Activated naive CD4-positive, alpha-beta T cell treated with Interleukin-2 at 50 U/mL for 16 hours (primary cell): ENCODE results near the gene GGT5.

ENCODE experiments used
- DNase-seq: peaks from one replicate; pipeline ENCODE4 v3.0.0-alpha.2; 2020

Gene GGT5

DNA sequence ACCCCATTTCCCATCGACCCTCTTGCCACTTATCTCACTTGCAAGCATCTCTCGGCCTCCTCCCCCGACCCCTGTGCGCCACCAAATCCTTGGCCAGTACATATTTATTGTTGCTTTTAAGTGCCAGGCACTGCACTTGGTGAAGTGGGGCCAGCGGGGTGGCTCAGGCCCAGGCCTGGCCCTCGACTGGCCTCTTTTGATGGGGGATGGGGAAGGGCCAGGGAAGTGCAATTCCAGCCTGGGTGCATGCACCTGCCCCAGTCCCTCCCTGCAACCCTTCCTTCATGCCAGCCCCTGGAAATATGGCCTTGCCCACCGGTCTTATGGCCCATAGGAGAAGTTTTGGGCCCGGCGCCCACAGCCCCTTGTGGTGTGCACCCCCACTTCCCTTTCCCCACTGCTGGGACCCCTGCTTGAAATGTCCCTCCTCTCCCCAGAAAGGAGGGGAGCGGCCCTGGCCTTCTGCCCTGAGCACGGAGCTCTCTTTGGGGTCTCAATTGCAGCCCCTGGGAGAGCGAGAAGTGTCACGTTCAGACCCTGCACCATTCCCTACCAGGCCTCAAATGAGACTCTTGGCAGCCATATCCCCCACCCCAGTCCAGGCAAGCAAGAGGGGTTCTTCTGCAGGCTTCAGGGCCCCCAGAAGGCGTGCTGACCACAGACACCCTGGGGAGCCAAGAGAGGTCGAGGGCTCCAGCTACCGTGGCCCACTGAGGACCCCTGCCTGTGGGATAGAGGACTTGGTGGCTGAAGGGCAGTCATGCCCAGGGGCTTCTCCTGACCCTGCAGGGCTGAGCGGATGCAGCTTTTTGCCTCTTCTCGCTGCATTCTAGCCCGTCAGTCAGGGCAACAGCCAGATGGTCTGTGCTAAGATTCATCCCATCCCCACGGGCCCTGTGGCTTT is 62.6 kb downstream of the GGT5 start:
- no peak for DNase-seq

DNA sequence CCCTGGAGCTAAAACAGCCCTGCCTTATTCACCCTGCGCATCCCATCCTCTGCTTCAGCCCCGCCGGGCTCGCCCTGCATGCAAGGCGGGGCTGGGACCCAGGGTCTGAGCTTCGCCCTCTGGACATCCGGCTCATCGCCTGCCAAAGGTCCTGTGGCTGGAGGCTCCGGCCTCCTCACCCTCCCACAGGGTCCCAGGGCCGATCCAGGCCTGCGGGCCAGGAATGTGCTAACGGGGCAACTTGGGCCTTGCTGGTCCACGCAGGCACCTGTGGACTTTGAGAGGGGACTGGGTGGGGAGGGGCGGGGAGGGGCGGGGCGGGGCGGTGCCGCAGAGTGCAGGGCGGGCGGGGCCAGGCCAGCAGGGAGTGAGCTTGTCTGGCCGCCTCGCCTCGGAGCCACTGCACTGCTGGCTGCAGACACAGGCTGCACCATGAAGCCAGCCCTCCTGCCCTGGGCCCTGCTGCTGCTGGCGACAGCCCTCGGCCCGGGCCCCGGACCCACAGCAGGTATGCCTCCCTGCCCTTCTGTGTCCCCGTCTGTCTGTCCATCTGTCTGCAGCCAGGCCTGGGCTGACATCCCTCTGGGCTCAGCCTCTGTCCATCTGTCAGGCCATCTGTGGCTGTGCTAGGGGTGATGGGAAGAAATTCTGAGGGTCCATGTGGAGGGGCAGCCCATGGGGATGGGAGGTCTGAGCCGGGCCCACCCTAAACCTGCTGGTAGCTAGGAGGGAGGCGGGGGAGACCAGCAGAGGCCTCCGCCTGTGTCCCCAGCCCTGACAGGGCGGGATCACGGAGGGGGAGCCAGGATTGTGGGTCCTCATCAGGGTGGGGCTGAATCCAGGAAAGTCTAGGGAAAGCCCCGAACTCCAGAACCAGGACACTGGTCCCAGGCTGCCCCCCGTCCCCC is 63.5 kb downstream of the GGT5 start, which contains the start of gene SUSD2:
Gene SUSD2 (plus strand): TSS at position 400 of the 908 bp plus-strand sequence. CDS start 33 bp downstream, at position 433.
- DNase-seq: no peak

DNA sequence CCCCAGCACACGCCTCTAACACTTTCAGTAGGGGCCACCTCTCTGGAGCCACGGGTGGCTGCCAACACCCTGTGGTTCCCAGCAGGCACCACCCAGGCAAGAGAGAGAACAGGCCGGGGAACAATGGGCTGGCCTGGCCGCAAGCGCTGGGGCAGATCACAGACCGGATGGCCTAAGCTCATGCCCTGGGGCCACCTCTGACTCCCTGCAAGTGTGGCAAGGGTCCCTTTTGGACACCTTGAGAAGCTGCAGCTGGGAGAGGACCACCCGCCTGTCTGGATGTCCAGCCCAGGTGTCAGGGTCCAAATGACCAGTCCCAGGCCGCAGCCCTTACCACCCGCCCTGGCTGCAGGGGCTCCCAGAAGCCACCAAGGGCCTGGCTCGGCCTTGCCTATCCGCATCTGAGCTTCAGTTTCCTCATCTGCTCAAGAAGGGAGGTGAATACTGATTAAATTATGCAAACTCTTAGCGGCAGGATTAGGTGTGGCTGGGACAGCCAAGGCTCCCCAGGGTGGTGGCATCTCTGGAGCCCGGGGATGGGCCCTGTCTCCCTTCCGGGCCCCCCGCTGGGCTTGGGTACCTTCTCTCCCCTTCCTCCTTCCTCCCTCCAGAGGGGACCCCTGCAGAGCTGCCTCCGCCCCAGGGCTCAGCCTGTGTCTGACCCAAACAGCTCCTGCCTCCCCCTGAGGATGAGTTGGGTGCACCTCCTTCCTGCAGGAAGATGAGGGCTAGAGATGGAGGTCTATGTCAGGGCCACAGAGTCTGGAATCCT is 64.4 kb downstream of the GGT5 start:
- no peak for DNase-seq

DNA sequence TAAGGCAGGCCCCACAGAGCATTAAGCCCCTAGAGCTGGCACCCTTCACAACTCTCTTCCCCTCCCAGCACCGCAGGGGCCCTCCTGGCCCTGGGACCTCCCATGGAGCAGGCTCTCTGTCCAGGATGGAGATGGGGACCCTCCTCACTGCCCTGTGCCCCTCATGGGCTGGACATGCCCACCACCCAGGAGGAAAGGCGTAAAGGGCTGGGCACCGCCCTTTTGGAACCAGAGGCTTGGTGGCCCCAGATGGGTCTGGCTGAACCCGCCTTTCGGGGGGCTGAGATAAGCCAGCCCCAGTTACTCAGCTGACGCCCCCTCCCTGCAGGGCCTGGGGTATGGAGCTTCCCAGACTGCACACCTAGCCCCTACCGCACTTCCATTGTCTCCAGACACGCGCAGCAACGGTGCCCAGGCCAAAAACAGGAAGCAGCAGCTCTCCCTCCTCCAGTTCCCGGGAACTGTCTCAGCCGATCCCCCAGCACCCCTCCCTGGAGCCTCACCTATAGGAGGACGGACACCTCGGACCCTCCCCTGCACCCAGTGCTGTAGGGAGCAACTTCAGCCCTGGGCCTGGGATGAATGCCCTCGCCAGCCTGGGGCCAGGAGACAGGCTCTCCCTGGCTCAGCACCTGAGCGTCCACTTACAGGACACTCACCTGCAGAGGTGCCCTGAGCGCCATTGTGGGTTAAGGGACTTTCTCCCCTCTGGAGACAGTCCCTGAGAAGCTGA is 65.2 kb downstream of the GGT5 start:
- no peak for DNase-seq

DNA sequence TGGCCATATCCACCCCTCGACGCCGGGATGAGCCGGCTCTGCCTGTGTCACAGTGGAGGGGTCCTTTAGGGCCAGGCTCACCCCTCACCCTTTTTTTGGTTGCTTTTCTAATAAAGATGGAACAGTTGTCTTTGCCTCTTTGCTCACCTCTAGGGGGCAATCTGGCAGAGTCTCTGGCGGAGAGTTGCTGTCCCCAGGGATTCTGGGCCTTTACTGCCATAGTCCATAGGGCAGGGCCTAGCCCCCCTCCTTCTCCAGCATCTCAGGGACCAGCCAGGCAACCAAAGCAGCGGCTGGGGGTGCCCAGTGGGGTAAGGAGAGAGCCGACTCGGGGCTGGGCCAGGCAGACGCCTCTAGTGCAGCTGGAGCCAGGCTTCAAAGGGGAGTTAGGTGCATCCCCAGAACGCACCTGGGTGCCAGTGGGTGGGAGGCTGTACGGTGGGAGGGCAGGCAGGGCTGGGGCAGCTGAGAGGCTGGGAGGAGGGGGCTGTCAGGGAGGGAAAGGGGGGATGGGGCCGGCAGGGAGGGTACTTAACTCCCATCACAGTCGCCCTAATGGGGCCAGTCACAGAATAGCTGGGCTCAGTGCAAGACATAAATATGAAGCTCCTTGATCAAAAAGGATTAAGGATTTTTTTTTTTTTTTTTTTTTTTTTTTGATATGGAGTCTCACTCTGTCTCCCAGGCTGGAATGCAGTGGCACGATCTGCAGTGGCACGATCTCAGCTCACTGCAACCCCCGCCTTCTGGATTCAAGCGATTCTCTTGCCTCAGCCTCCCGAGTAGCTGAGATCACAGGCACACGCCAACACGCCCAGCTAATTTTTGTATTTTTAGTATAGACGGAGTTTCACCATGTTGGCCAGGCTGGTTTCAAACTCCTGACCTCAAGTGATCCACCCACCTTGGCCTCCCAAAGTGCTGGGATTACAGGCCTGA is 66.1 kb downstream of the GGT5 start:
- DNase-seq: no peak

DNA sequence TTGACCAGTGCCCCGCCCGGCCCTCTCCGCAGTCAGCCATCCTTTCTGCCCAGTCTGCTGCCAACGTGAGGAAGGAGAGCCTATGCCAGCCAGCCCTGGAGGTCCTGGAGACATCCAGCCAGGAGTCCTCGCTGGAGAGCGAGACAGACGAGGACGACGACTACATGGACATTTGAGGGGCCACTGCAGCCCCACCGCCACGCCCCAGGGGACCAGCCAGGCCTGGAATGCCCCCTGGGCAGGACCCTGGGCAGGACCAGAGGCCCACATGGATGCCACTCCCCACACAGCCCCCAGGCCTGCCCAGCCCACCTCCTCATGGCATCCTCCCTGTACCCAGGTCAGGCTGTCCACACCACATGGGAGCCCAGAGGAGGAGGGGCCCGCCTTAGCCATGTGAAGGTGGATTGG is 66.9 kb downstream of the GGT5 start:
- DNase-seq: no peak

DNA sequence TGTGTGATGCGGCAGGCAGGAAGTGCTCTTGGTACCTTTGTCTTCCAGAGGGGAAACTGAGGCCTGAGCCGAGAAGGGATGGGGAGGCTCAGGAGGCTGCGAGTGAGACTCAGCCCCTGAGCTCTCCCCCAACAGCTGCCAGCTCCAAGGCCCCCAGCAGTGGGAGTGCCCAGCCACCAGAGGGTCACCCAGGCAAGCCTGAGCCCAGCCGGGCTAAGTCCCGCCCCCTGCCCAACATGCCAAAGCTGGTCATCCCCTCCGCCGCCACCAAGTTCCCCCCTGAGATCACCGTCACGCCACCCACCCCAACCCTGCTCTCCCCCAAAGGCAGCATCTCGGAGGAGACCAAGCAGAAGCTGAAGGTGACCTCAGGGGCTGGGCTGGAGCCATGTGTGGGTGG is 67.4 kb downstream of the GGT5 start:
- DNase-seq: no peak

DNA sequence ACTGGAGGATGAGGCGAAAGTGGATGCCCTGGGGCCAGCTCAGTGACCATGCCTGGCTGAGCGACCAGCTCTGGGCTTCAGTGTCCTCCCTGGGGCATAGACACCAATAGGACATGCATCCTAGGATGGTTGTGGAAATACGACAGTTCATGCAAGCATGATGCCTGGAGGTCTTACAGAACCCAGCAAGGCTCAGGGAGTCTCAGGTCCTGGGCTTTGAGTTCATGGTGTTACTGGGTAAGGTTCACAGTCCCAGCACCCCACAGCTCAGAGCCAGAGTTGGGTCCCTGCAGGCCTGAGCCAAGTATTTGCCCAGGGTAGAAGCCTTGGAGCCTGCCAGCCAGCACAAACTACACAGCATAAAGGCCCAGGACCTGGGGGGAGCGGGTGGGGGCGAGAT is 67.8 kb downstream of the GGT5 start:
- no peak for DNase-seq

DNA sequence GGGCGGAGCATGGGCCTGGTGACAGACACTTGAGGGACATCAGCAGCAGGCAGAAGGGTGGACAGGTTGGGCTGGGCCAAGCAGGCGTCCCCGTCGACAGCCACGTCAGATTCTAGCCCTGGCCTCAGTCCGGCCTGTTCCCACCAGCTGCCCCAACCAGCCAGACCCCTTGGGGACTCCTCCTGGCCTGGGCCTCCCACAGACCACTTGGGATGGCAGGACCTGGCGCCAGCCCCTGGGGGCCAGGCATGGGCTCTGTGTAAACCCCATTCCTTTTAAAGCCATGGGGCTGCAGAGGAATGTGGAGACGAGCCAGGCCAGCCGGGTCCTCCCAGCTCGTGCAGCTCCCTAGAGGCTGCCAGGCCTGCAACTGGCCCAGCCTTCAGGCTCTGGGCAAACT is 68.3 kb downstream of the GGT5 start:
- no peak for DNase-seq

DNA sequence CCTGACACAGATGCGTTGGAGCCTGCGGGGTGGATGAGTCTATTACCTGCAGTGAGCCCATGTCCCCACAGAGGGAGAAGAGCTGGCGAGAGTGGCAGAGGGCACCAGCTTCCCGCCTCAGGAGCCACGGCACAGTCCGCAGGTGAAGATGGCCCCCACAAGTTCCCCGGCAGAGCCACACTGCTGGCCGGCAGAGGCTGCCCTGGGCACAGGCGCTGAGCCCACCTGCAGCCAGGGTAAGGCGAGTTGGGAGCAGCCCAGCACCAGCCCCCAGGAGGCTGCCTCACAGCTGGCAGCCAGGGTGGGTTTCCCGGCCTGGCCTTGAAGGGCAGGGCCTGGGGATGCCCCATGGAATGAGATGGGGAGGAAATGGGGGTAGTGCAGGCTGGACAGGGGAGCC is 68.8 kb downstream of the GGT5 start:
- no peak for DNase-seq

DNA sequence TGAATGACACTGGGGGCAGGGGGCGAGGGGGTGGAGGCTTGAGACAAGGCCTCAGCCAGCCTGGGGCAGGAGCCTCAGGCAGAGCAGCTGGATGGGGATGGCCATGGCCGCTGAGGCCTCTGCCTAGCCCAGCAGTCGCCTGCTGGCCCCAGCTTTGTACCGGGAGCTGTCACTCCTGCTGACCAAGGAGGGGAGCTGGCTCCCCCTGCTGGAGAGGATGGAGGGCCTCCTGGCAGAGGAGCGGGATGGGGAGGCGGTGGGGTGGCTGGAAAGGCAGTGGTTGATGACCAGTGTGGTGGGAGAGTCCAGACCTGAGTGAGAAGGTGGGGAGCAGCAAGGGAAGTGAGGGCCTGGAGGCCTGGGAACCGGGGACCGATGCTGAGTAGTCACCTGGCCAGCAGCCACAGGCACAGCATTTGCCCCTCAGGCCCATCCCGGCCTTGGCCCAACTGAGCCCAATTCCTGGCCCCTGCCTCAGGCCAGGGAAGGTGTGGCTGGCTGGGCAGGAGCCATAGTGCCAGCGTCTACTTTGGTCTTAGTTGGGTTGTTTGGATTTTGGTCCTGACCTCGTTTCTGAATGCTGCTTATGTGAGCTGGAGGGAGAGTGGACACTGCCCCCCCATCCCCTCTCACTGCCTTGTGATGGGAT is 69.6 kb downstream of the GGT5 start:
- peak; percentile 62 for DNase-seq

DNA sequence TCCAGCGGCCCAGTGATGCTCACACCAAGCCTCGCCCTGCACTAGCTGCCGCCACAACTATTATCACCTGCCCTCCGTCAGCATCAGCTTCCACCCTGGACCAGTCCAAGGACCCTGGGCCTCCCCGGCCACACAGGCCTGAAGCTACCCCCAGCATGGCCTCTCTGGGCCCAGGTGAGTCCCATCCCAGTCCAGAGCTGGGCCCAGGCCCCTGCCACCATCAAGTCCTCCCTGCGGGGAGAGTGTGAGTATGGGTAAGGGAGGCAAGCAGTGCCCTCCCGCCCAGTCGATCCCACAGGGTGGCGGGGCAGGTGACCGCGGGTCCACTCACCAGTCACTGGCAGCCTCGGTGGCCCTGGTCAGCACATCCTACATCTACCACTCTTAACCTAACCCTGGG is 73.1 kb downstream of the GGT5 start:
- DNase-seq: no peak

DNA sequence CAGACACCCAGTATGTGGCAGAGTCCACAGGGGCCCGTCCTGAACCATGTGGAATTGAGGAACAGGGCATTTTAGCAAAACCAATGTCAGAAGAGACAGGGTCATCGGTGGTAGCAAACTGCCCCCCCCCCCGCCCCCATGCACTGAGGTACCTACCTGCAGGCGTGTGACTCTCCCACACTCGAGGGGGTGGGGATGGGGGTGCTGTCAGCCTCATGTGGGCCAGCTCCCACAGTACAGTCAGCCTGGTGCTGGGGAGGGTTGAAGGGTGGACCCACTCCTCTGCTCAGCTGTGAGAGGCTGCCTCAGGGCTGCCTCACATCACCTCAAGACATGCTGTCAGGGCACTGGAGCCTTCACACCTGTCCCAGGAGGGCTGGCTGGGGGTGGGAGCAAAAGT is 74.2 kb downstream of the GGT5 start:
- DNase-seq: no peak

DNA sequence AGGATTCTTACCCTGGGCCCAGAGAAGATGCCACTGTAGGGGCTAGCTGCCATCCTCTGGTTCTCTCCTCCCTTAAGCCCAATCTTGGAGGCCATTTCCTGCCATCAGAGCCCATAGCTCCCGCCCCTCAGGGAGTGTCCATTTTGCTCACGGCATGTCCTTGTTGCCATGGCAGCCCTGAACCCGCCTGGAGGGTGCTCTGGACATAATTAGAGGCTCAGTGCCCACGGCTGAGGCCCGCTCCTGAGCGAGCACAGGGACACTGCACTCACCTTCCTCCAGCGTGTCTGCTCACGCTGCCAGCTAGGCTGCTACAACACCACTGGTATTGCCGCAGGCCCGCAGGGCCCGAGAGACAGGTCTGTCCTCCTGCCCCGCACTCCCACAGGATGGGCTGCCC is 74.7 kb downstream of the GGT5 start:
- no peak for DNase-seq
